Measurements from ENCODE around the gene PTPRD. TPM values are rescaled to one million over a fixed set of nuclear protein-coding genes. Genes with fewer than 3 reads are reported as not detected.
"Not testable (repeated sequence)": the region's sequence is repeated elsewhere in the genome, so short reads cannot be mapped to it uniquely, and the experiment has no call there.

PTPRD gene
- total RNA-seq, 1 donor from 2014 or later, result 6.9 TPM

GRCh38 chr9:9100070-9100469 is 1512.7 kb downstream of the PTPRD start:
- H3K27ac ChIP-seq, result no peak overlapping the region
- intact Hi-C loops (cut with DNase I), result no loop called here
- no peak overlapping the region for H3K4me3 ChIP-seq
- no peaks in the 10 kb centered on the region for H3K4me1 ChIP-seq
- TF ChIP-seq CTCF (IDR thresholded peaks at IDR 0.05), result no peak
- H3K36me3 ChIP-seq, result no peaks in the 10 kb centered on the region
- H3K9me3 ChIP-seq, result no peaks in the 10 kb centered on the region
- H3K27me3 ChIP-seq, result no peaks in the 10 kb centered on the region
- no peak for DNase-seq (ENCODE audit: low spot score in 2 of 2)

GRCh38 chr9:9099646-9100045 is 1513.2 kb downstream of the PTPRD start:
- H3K27me3 ChIP-seq, result no peaks in the 10 kb centered on the region
- TF ChIP-seq CTCF (IDR thresholded peaks at IDR 0.05), result no peak
- no peak overlapping the region for H3K27ac ChIP-seq
- no peaks in the 10 kb centered on the region for H3K9me3 ChIP-seq
- no peak overlapping the region for H3K4me3 ChIP-seq
- no peaks in the 10 kb centered on the region for H3K36me3 ChIP-seq
- DNase-seq (ENCODE audit: low spot score in 2 of 2), result no peak
- no peaks in the 10 kb centered on the region for H3K4me1 ChIP-seq
- intact Hi-C loops (cut with DNase I), result no loop called here

- H3K9me3 ChIP-seq; intact Hi-C loops (cut with DNase I): not testable (repeated sequence)
These were observed 1515.5 kb downstream of the PTPRD start for GRCh38 chr9:9097254-9097653.

GRCh38 chr9:9091387-9091786 is 1521.4 kb downstream of the PTPRD start:
- Histone ChIP-seq H3K4me3 (no peak overlapping the region), H3K4me1 (no peaks in the 10 kb centered on the region), H3K27me3 (no peaks in the 10 kb centered on the region), H3K36me3 (no peaks in the 10 kb centered on the region), H3K9me3 (no peaks in the 10 kb centered on the region), H3K27ac (no peak overlapping the region)
- intact Hi-C loops (cut with DNase I), result no loop called here
- no peak for TF ChIP-seq CTCF (IDR thresholded peaks at IDR 0.05)
- no peak for DNase-seq (ENCODE audit: low spot score in 2 of 2)

More at GRCh38 chr9:9097254-9097653, 1515.5 kb downstream of the PTPRD start:
- H3K27me3 ChIP-seq; H3K4me1 ChIP-seq; H3K36me3 ChIP-seq; DNase-seq (ENCODE audit: low spot score in 2 of 2); H3K27ac ChIP-seq; H3K4me3 ChIP-seq: not testable (repeated sequence)

- intact Hi-C loops (cut with DNase I), result no loop called here
- no peaks in the 10 kb centered on the region for H3K36me3 ChIP-seq
- H3K27ac ChIP-seq, result no peak overlapping the region
- DNase-seq (ENCODE audit: low spot score in 2 of 2), result no peak
- H3K27me3 ChIP-seq, result no peaks in the 10 kb centered on the region
- H3K4me1 ChIP-seq, result no peaks in the 10 kb centered on the region
- TF ChIP-seq CTCF (IDR thresholded peaks at IDR 0.05), result no peak
- H3K9me3 ChIP-seq, result no peaks in the 10 kb centered on the region
- H3K4me3 ChIP-seq, result no peak overlapping the region
These were observed 1533.3 kb downstream of the PTPRD start for GRCh38 chr9:9079473-9079872.

GRCh38 chr9:9078301-9078700 is 1534.5 kb downstream of the PTPRD start:
- no peak for TF ChIP-seq CTCF (IDR thresholded peaks at IDR 0.05)
- no peak for DNase-seq (ENCODE audit: low spot score in 2 of 2)
- no peaks in the 10 kb centered on the region for H3K4me1 ChIP-seq
- no peak overlapping the region for H3K4me3 ChIP-seq
- H3K27me3 ChIP-seq, result no peaks in the 10 kb centered on the region
- no peaks in the 10 kb centered on the region for H3K36me3 ChIP-seq
- no peaks in the 10 kb centered on the region for H3K9me3 ChIP-seq
- H3K27ac ChIP-seq, result no peak overlapping the region
- intact Hi-C loops (cut with DNase I), result no loop called here
